ENCODE measurements around the gene SPDYE17. TPM values are rescaled to one million over a fixed set of nuclear protein-coding genes. Genes with fewer than 3 reads are reported as not detected.
"Not testable (repeated sequence)": the region's sequence is repeated elsewhere in the genome, so short reads cannot be mapped to it uniquely, and the experiment has no call there.

SPDYE17 gene, protein sequence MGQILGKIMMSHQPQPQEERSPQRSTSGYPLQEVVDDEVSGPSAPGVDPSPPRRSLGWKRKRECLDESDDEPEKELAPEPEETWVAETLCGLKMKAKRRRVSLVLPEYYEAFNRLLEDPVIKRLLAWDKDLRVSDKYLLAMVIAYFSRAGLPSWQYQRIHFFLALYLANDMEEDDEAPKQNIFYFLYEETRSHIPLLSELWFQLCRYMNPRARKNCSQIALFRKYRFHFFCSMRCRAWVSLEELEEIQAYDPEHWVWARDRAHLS
- not detected in 2 replicates for total RNA-seq (2022)
- not detected for Bru-seq, nascent RNA
- BruChase-seq, experiment 1, labeled RNA remaining after a 2-hour chase, result not detected
- BruChase-seq, experiment 2, labeled RNA remaining after a 6-hour chase, result not detected
- long read RNA-seq, partial matches to known transcripts, result 0 of 3 reads
- long read RNA-seq, other reads (novel, unspliced or antisense), result 3 of 3 reads

DNA sequence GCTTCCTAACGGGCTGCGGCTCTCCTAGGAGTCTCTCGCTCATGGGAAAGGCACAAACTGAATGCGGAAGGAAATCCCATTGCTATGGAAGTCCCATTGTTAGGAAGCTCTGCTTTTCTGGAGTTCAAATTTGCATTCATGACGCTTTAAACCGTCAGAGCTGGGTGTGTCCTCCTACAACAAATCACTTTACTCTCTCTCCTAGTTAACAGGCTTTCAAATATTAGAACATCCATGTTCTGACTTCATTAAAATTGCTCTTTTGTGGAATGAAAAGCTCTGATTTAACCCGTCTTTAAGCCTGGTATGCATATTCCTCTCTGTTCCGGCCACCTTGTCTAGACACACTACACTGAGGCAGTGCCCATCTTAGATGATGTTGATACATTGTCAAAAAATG lies at the start of gene SPDYE17:
Gene SPDYE17, minus strand, starts transcription at position 101 of the 400 bp plus-strand sequence. CDS start 1,791 bp downstream, outside the sequence.
- H3K4me1 Mint-ChIP-seq (ENCODE audit: low read depth, unreplicated experiment); H3K27me3 ChIP-seq (replicated peaks; ENCODE audit: control insufficient read depth, insufficient read depth, low read length); H3K4me3 ChIP-seq (ENCODE audit: low read depth, low read length); H3K36me3 ChIP-seq (ENCODE audit: control insufficient read depth, insufficient read depth, low read length); DNase-seq; H3K9me3 ChIP-seq; H3K27me3 Mint-ChIP-seq (ENCODE audit: insufficient read depth, unreplicated experiment); BruUV-seq (replicated peaks); intact Hi-C loops (cut with micrococcal nuclease; ENCODE audit: unreplicated experiment); POLR2A ChIA-PET; H3K36me3 Mint-ChIP-seq (ENCODE audit: insufficient read depth, unreplicated experiment); CTCF ChIA-PET; H3K4me3 Mint-ChIP-seq (ENCODE audit: unreplicated experiment); H3K27ac Mint-ChIP-seq (ENCODE audit: unreplicated experiment); H3K4me1 ChIP-seq; H3K9me3 Mint-ChIP-seq (ENCODE audit: unreplicated experiment): not testable (repeated sequence)

DNA sequence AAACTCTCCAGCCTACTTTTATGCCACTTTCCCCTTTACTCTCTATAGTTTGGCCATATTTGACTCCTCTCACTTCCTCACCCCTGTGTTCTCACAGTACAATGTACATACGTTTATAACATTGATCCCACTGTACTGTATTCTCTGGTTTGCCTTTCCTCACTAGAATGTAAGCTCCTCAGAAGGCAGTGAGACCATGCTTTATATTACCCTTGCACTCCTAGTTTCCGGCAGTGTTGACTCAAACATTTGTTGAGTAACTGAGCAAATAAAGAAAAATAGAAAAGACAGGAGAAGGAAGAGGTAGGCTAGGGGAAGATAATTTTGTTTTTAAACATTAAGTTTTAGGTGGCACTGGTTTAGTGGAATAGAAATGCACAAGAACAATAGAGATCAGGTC lies 48.1 kb upstream of the SPDYE17 start:
- H3K4me1 Mint-ChIP-seq (ENCODE audit: low read depth, unreplicated experiment), result not testable (repeated sequence)

DNA sequence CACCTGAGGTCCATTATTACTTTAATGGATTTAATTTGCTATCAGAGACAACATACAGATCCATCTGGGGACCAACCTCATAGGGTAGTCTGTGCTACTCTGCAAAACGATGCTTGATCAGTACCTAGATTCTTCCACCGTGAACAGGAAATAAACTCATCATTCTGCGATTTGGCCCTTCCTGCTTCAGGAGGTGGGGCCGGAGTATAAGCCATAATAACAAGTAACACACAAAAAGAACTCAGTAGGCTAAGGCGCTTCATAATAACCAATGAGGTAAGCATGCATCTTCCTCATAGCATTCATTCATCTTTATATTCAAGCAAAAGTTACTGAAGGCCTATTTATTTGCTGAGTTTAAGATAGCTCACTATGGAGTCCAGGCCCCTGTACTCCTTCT lies 47.5 kb upstream of the SPDYE17 start:
- BruUV-seq (replicated peaks); DNase-seq; H3K27me3 Mint-ChIP-seq (ENCODE audit: insufficient read depth, unreplicated experiment); H3K36me3 ChIP-seq (ENCODE audit: control insufficient read depth, insufficient read depth, low read length); H3K27ac Mint-ChIP-seq (ENCODE audit: unreplicated experiment); H3K27me3 ChIP-seq (replicated peaks; ENCODE audit: control insufficient read depth, insufficient read depth, low read length); H3K9me3 Mint-ChIP-seq (ENCODE audit: unreplicated experiment); H3K4me3 Mint-ChIP-seq (ENCODE audit: unreplicated experiment); H3K36me3 Mint-ChIP-seq (ENCODE audit: insufficient read depth, unreplicated experiment); H3K4me1 Mint-ChIP-seq (ENCODE audit: low read depth, unreplicated experiment); POLR2A ChIA-PET; CTCF ChIA-PET; H3K9me3 ChIP-seq; H3K4me3 ChIP-seq (ENCODE audit: low read depth, low read length); intact Hi-C loops (cut with micrococcal nuclease; ENCODE audit: unreplicated experiment); H3K4me1 ChIP-seq: not testable (repeated sequence)

More for the DNA sequence above, 48.1 kb upstream of the SPDYE17 start:
- DNase-seq; H3K36me3 Mint-ChIP-seq (ENCODE audit: insufficient read depth, unreplicated experiment); CTCF ChIA-PET; H3K4me1 ChIP-seq; H3K27me3 Mint-ChIP-seq (ENCODE audit: insufficient read depth, unreplicated experiment); H3K27me3 ChIP-seq (replicated peaks; ENCODE audit: control insufficient read depth, insufficient read depth, low read length); H3K9me3 ChIP-seq; H3K27ac Mint-ChIP-seq (ENCODE audit: unreplicated experiment); H3K36me3 ChIP-seq (ENCODE audit: control insufficient read depth, insufficient read depth, low read length); POLR2A ChIA-PET; H3K4me3 ChIP-seq (ENCODE audit: low read depth, low read length); intact Hi-C loops (cut with micrococcal nuclease; ENCODE audit: unreplicated experiment); BruUV-seq (replicated peaks); H3K4me3 Mint-ChIP-seq (ENCODE audit: unreplicated experiment); H3K9me3 Mint-ChIP-seq (ENCODE audit: unreplicated experiment): not testable (repeated sequence)

DNA sequence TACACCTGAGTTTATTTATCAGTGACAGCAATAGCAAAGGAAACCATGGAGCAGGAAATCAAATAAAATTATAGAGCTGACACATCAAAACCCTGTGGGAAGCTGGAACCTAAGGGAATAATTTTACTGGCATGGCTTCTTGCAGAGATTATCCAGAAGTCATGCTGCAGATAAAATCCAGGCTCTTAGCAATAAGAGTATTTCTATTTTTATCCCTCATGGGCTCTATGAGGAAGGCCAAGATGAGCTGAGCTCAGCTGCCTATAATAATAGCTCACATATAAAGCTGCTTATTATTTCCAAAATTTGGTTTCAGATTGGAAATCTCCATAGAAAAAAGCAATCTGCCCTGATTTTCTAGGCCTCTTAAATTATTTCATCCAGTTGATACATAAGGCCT lies 47.0 kb upstream of the SPDYE17 start:
- H3K36me3 ChIP-seq (ENCODE audit: control insufficient read depth, insufficient read depth, low read length); H3K9me3 Mint-ChIP-seq (ENCODE audit: unreplicated experiment); H3K4me3 Mint-ChIP-seq (ENCODE audit: unreplicated experiment); H3K9me3 ChIP-seq; DNase-seq; intact Hi-C loops (cut with micrococcal nuclease; ENCODE audit: unreplicated experiment); H3K27me3 Mint-ChIP-seq (ENCODE audit: insufficient read depth, unreplicated experiment); H3K4me1 ChIP-seq; H3K27me3 ChIP-seq (replicated peaks; ENCODE audit: control insufficient read depth, insufficient read depth, low read length); CTCF ChIA-PET; H3K27ac Mint-ChIP-seq (ENCODE audit: unreplicated experiment); H3K36me3 Mint-ChIP-seq (ENCODE audit: insufficient read depth, unreplicated experiment); H3K4me3 ChIP-seq (ENCODE audit: low read depth, low read length); POLR2A ChIA-PET; H3K4me1 Mint-ChIP-seq (ENCODE audit: low read depth, unreplicated experiment); BruUV-seq (replicated peaks): not testable (repeated sequence)

DNA sequence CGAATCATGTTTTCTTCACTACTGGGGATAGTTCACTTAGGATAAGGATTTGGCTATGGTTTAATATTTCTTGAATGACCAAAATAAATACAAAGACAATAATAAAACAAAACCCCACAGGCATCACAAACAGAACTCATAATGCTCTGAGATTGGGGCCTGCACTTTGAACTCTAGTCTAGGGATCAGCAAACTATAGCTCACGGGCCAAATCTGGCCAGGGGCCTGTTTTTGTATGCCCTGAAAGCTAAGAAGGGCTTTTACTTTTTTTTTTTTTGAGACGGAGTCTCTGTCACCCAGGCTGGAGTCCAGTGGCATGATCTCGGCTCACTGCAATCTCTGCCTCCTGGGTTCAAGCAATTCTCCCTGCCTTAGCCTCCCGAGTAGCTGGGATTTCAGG lies 44.9 kb upstream of the SPDYE17 start:
- H3K27me3 ChIP-seq (replicated peaks; ENCODE audit: control insufficient read depth, insufficient read depth, low read length); intact Hi-C loops (cut with micrococcal nuclease; ENCODE audit: unreplicated experiment); H3K36me3 ChIP-seq (ENCODE audit: control insufficient read depth, insufficient read depth, low read length); H3K4me3 Mint-ChIP-seq (ENCODE audit: unreplicated experiment); H3K27ac Mint-ChIP-seq (ENCODE audit: unreplicated experiment); POLR2A ChIA-PET; H3K4me3 ChIP-seq (ENCODE audit: low read depth, low read length); BruUV-seq (replicated peaks); H3K27me3 Mint-ChIP-seq (ENCODE audit: insufficient read depth, unreplicated experiment); H3K9me3 ChIP-seq; H3K9me3 Mint-ChIP-seq (ENCODE audit: unreplicated experiment); CTCF ChIA-PET; H3K4me1 ChIP-seq; DNase-seq; H3K36me3 Mint-ChIP-seq (ENCODE audit: insufficient read depth, unreplicated experiment); H3K4me1 Mint-ChIP-seq (ENCODE audit: low read depth, unreplicated experiment): not testable (repeated sequence)

DNA sequence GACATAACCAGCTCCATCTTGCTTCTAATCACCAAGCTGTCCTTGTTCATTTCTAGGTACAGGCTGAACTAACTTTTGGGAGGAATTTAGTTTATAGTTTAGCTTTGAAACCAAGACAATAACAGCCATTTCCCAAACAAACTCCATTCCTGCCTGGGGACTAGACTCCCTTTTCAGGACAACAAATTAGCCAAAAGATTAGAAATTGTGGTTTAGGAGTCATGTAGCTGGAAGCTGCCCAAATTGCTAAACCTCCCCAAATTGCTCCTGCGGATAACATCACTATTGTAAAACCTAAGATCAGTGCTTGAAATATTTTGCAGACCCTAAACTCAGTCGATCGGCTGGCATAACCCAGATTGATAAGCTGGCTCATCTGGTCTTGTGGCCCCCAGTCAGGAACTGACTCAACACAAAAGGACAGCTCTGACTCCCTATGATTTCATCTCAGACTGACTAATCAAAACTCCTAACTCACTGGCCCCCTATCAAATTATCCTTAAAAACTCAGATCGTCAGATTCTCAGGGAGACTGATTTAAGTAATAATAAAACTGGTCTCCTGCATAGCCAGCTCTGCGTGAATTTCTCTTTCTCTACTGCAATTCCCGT lies 42.7 kb upstream of the SPDYE17 start:
- BruUV-seq (replicated peaks); H3K4me1 Mint-ChIP-seq (ENCODE audit: low read depth, unreplicated experiment); H3K27ac Mint-ChIP-seq (ENCODE audit: unreplicated experiment); H3K9me3 ChIP-seq; H3K9me3 Mint-ChIP-seq (ENCODE audit: unreplicated experiment); intact Hi-C loops (cut with micrococcal nuclease; ENCODE audit: unreplicated experiment); POLR2A ChIA-PET; CTCF ChIA-PET; H3K4me3 Mint-ChIP-seq (ENCODE audit: unreplicated experiment); H3K36me3 Mint-ChIP-seq (ENCODE audit: insufficient read depth, unreplicated experiment); H3K36me3 ChIP-seq (ENCODE audit: control insufficient read depth, insufficient read depth, low read length); H3K4me3 ChIP-seq (ENCODE audit: low read depth, low read length); H3K27me3 Mint-ChIP-seq (ENCODE audit: insufficient read depth, unreplicated experiment); H3K27me3 ChIP-seq (replicated peaks; ENCODE audit: control insufficient read depth, insufficient read depth, low read length); H3K4me1 ChIP-seq; DNase-seq: not testable (repeated sequence)

DNA sequence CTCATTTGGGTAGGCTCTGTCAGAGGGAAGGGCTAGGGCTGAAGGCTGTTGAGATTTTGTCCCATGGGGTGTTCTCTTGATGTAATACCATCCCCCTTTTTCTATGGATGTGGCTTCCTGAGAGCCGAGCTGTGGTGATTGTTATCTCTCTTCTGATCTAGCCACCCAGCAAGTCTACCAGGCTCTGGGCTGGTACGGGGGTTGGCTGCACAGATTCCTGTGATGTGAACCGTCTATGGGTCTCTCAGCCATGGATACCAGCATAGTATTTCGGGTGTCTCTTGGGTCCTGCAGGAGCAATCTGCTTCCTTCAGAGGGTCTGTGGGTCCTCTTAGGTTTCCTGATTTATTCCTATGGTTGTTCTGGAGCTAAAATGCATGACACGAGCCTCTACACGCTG lies 38.9 kb upstream of the SPDYE17 start:
- H3K27me3 ChIP-seq (replicated peaks; ENCODE audit: control insufficient read depth, insufficient read depth, low read length); BruUV-seq (replicated peaks); H3K9me3 ChIP-seq; intact Hi-C loops (cut with micrococcal nuclease; ENCODE audit: unreplicated experiment); DNase-seq; POLR2A ChIA-PET; H3K36me3 Mint-ChIP-seq (ENCODE audit: insufficient read depth, unreplicated experiment); CTCF ChIA-PET; H3K9me3 Mint-ChIP-seq (ENCODE audit: unreplicated experiment); H3K4me1 ChIP-seq; H3K36me3 ChIP-seq (ENCODE audit: control insufficient read depth, insufficient read depth, low read length); H3K27me3 Mint-ChIP-seq (ENCODE audit: insufficient read depth, unreplicated experiment); H3K4me1 Mint-ChIP-seq (ENCODE audit: low read depth, unreplicated experiment); H3K4me3 Mint-ChIP-seq (ENCODE audit: unreplicated experiment); H3K27ac Mint-ChIP-seq (ENCODE audit: unreplicated experiment); H3K4me3 ChIP-seq (ENCODE audit: low read depth, low read length): not testable (repeated sequence)
